Glutamatergic neuron (in vitro differentiated cells): ENCODE measurements around the gene PRKCE. TPM values are rescaled to one million over a fixed set of nuclear protein-coding genes. Genes with fewer than 3 reads are reported as not detected.

Experiments
- DNase-seq: peaks from one replicate; pipeline ENCODE4 v3.0.0; 2022
- H3K27ac Mint-ChIP-seq: one replicate; pipeline ENCODE4 v1.8.0; 2020; ENCODE audit warnings: mild to moderate bottlenecking, mixed read lengths, inconsistent platforms; ENCODE audit not compliant: unreplicated experiment
- H3K27me3 Mint-ChIP-seq: one replicate; pipeline ENCODE4 v1.8.0; 2020; ENCODE audit warnings: mild to moderate bottlenecking, moderate library complexity, mixed read lengths, inconsistent platforms; ENCODE audit not compliant: unreplicated experiment
- H3K36me3 Mint-ChIP-seq: one replicate; pipeline ENCODE4 v1.8.0; 2020; ENCODE audit warnings: mild to moderate bottlenecking, mixed read lengths, inconsistent platforms; ENCODE audit not compliant: unreplicated experiment
- H3K4me1 Mint-ChIP-seq: one replicate; pipeline ENCODE4 v1.8.0; 2020; ENCODE audit warnings: mild to moderate bottlenecking, low read depth, mixed read lengths, inconsistent platforms; ENCODE audit not compliant: unreplicated experiment
- H3K4me3 Mint-ChIP-seq: one replicate; pipeline ENCODE4 v1.8.0; 2020; ENCODE audit warnings: mild to moderate bottlenecking, mixed read lengths, inconsistent platforms; ENCODE audit not compliant: unreplicated experiment
- H3K9me3 Mint-ChIP-seq: one replicate; pipeline ENCODE4 v1.8.0; 2020; ENCODE audit warnings: mild to moderate bottlenecking, moderate library complexity, mixed read lengths, inconsistent platforms; ENCODE audit not compliant: unreplicated experiment
- total RNA-seq: library from RNA; stranded (reverse); fragmentation: NEBNext Ultra II Directional; extraction: Animal tissue kit (Norgen Biotek cat#: 25700); gene quantifications from one replicate; pipeline ENCODE4 v1.2.1, GENCODE V29; 2021; ENCODE audit not compliant: unreplicated experiment
- TF ChIP-seq, protein P1 (sequence below): fragments of 200-600 bp; sonication (generic); IDR thresholded peaks from one replicate; pipeline ENCODE4 v1.5.0; 2021; ENCODE audit not compliant: partially characterized antibody, unreplicated experiment

The PRKCE gene
- total RNA-seq, 1 donor from 2014 or later: 74.8 TPM

DNA sequence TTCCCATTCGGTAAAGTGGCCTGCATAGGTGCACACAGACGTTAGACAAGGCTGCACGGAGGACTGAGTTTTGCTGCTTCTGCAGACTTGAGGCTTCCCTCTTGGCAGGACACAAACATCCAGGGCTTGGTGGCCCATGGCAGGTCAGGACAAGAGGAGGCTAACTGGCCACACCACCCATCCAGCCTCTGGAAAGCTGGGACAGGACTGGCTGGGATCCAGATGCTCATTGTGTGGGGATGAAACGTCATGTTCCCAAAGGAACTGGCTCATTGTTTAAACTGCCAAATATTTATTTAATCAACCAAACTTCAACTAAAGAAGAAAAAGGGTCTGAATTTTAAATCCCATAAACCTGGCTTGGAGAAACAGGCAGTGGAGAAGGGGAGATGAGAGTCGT lies 406.7 kb downstream of the PRKCE start:
- no peak overlapping the region for H3K4me3 Mint-ChIP-seq
- TF ChIP-seq, protein P1, sequence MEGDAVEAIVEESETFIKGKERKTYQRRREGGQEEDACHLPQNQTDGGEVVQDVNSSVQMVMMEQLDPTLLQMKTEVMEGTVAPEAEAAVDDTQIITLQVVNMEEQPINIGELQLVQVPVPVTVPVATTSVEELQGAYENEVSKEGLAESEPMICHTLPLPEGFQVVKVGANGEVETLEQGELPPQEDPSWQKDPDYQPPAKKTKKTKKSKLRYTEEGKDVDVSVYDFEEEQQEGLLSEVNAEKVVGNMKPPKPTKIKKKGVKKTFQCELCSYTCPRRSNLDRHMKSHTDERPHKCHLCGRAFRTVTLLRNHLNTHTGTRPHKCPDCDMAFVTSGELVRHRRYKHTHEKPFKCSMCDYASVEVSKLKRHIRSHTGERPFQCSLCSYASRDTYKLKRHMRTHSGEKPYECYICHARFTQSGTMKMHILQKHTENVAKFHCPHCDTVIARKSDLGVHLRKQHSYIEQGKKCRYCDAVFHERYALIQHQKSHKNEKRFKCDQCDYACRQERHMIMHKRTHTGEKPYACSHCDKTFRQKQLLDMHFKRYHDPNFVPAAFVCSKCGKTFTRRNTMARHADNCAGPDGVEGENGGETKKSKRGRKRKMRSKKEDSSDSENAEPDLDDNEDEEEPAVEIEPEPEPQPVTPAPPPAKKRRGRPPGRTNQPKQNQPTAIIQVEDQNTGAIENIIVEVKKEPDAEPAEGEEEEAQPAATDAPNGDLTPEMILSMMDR: no peak

DNA sequence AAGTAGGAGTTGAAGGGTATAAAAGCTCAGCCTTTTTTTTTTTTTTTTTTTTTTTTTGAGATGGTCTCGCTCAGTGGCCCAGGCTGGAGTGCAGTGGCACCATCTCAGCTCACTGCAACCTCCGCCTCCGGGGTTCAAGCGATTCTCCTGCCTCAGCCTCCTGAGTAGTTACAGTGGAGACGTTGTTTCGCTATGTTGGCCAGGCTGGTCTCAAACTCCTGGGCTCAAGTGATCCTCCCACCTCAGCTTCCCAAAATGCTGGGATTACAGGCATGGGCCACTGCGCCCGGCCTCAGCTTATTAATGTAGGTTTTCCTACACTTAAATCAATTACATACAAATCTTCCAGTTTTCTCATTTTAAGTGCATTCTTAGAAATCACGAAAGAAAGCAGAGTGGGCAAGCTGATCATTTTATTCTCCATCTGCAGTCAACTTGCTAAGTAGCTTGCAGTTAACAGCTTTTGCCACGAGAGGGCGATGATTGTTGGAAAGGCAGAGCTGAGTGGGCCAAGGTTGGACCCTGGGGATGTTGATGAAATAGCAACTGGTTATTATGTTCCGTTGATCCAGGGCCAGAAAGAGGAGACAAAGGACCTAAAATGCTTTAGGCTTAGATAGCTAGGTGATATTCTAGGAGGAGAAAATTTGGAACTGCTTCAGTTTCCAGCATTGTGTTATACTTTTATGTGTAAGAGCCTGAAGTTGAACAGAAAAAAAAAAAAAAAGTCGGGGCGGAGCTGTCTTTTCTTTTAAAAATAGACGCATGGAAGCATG lies 411.4 kb downstream of the PRKCE start:
- DNase-seq: peak; percentile 85
- no peak overlapping the region for H3K27ac Mint-ChIP-seq
- H3K27me3 Mint-ChIP-seq: peaks cover 11% of the 10 kb centered on the region
- peaks cover 5% of the 10 kb centered on the region for H3K4me1 Mint-ChIP-seq
- no peak overlapping the region for H3K4me3 Mint-ChIP-seq
- no peaks in the 10 kb centered on the region for H3K36me3 Mint-ChIP-seq
- TF ChIP-seq, protein P1: peak; percentile 94
- peaks cover 2% of the 10 kb centered on the region for H3K9me3 Mint-ChIP-seq

More for the DNA sequence above, 406.7 kb downstream of the PRKCE start:
- Mint-ChIP-seq H3K27ac (no peak overlapping the region), H3K9me3 (peaks cover 4% of the 10 kb centered on the region), H3K27me3 (peaks cover 6% of the 10 kb centered on the region), H3K4me1 (no peaks in the 10 kb centered on the region), H3K36me3 (peaks cover 9% of the 10 kb centered on the region)
- DNase-seq: no peak

DNA sequence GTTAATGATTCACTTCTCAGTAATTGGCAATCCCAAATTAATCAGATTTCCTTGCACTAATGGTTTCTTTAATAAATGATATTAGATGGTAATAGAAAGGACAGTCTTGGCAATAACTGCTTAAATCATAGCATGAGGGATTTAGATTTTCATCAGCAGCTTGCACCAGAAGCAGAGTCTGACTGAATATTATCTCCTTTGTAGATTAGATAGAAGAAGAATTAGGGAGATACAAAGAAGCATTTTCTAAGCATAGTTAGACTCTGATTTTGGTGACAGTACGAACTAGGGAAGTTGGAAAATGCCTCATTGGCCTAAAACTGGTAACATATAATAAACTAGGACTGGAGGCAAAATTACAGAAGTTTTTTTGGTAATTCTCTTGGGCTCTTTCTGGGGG lies 412.9 kb downstream of the PRKCE start:
- no peak for DNase-seq
- no peak overlapping the region for H3K27ac Mint-ChIP-seq
- H3K27me3 Mint-ChIP-seq: peaks cover 8% of the 10 kb centered on the region
- H3K9me3 Mint-ChIP-seq: peaks cover 2% of the 10 kb centered on the region
- TF ChIP-seq, protein P1: no peak
- no peaks in the 10 kb centered on the region for H3K36me3 Mint-ChIP-seq
- no peak overlapping the region for H3K4me3 Mint-ChIP-seq
- peaks cover 5% of the 10 kb centered on the region for H3K4me1 Mint-ChIP-seq

DNA sequence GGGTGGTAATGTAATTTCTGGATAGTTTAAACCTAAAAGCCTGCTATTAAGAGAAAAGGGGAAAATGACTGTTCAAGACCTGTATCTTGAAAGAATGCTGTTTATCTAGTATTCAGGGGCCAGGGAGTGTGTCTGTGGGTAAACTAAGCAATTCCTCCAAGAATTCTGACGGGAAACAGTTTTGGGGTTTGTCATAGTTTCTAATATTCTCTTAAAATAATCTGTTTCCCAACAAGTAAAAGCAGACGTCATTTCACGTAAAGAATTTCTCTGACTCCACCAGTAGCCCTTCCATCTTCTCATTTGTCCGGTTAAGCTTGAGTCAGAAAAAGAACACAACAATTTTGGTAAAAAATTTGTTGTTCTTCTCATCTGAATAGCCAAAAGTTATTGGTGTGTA lies 413.7 kb downstream of the PRKCE start:
- Mint-ChIP-seq H3K27me3 (peaks cover 7% of the 10 kb centered on the region), H3K4me1 (peaks cover 5% of the 10 kb centered on the region), H3K9me3 (peaks cover 2% of the 10 kb centered on the region), H3K4me3 (no peak overlapping the region), H3K36me3 (no peaks in the 10 kb centered on the region), H3K27ac (no peak overlapping the region)
- TF ChIP-seq, protein P1: no peak
- no peak for DNase-seq

DNA sequence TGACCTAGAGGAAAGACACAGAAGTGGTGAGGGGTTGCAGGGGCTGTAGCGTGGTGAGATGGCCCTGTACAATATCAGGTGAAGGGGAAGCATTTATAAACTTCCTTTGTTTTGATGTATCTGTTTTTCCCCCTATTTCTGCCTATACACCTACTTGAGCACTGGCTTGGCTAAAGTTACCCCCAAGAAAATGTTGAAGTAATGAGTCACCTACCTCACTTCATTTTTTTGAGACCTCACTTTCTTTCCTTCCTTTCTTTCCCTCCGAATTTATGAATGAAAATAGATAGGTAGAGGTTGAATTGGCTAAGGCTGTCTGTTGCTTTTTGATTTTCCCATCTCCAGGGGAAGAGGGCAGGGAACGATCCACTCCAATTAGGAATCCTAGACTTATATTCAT lies 414.6 kb downstream of the PRKCE start:
- peaks cover 2% of the 10 kb centered on the region for H3K9me3 Mint-ChIP-seq

More for the DNA sequence above, 414.6 kb downstream of the PRKCE start:
- H3K27me3 Mint-ChIP-seq: peaks cover 7% of the 10 kb centered on the region
- DNase-seq: no peak
- no peak overlapping the region for H3K27ac Mint-ChIP-seq
- no peak overlapping the region for H3K4me3 Mint-ChIP-seq
- TF ChIP-seq, protein P1: no peak
- peaks cover 5% of the 10 kb centered on the region for H3K4me1 Mint-ChIP-seq
- H3K36me3 Mint-ChIP-seq: no peaks in the 10 kb centered on the region
